Right atrium auricular region (tissue), 2 donors: ENCODE measurements around the gene TOP2B. TPM values are rescaled to one million over a fixed set of nuclear protein-coding genes. Genes with fewer than 3 reads are reported as not detected.

Experiments
- DNase-seq: peaks from one replicate; pipeline ENCODE4 v3.0.0-alpha.2; 2019; ENCODE audit warnings: low spot score
- H3K27ac ChIP-seq, 2 donors: fragments of 200-600 bp; sonication (generic); 1 replicate in 1 of 2; 2 replicates in 1 of 2; pipeline ENCODE4 v1.5.1; 2016 to 2019
- H3K27me3 ChIP-seq, 2 donors: fragments of 200-600 bp; sonication (generic); one replicate each; pipeline versions ENCODE4 v1.5.1 to v1.6.0; 2017 to 2019
- H3K36me3 ChIP-seq: fragments of 200-600 bp; sonication (generic); one replicate; pipeline ENCODE4 v1.5.1; 2016
- H3K4me1 ChIP-seq, 2 donors: fragments of 200-600 bp; sonication (generic); one replicate each; pipeline versions ENCODE4 v1.5.1 to v1.6.0; 2017 to 2019
- H3K4me3 ChIP-seq, 2 donors: fragments of 200-600 bp; sonication (generic); 1 replicate in 1 of 2; 2 replicates in 1 of 2; pipeline ENCODE4 v1.5.1; 2017 to 2019; ENCODE audit warnings: mild to moderate bottlenecking in 1 of 2, moderate library complexity in 1 of 2
- H3K9me3 ChIP-seq, 2 donors: fragments of 200-600 bp; sonication (generic); one replicate each; pipeline ENCODE4 v1.5.1; 2019
- total RNA-seq, 2 donors: library from RNA; depleted of rRNA; stranded (reverse); fragments of >200 nt; gene quantifications; one replicate each; pipeline ENCODE4 v1.1.0, GENCODE V29; 2016
- TF ChIP-seq, protein P1 (sequence below), 2 donors: fragments of 200-600 bp; sonication (generic); IDR thresholded peaks; one replicate each; pipeline ENCODE4 v1.5.1; 2019; ENCODE audit warnings: antibody characterized with exemption in 2 of 2

Gene TOP2B
- total RNA-seq, 2 donors from 2014 or later: 67.2 to 91.4 TPM

DNA sequence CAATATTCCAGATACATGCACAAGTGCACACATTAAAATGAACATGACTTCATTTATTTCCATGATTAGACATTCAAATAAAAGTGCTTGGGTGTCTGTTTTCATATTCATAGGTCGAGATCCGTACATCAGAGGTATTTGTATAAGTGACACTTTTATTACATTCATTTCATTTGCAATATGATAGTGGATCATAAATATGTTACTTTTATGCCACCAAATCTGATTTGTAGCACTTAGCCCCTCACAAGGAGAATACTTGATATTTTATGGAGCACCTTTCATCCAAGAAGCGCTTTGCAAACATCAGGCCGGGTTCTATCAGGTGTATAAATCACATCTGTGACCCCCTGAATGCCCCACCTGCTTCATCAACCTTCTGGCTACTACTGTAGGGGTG lies 100.6 kb downstream of the TOP2B start:
- no peaks in the 10 kb centered on the region for H3K36me3 ChIP-seq
- TF ChIP-seq, protein P1, sequence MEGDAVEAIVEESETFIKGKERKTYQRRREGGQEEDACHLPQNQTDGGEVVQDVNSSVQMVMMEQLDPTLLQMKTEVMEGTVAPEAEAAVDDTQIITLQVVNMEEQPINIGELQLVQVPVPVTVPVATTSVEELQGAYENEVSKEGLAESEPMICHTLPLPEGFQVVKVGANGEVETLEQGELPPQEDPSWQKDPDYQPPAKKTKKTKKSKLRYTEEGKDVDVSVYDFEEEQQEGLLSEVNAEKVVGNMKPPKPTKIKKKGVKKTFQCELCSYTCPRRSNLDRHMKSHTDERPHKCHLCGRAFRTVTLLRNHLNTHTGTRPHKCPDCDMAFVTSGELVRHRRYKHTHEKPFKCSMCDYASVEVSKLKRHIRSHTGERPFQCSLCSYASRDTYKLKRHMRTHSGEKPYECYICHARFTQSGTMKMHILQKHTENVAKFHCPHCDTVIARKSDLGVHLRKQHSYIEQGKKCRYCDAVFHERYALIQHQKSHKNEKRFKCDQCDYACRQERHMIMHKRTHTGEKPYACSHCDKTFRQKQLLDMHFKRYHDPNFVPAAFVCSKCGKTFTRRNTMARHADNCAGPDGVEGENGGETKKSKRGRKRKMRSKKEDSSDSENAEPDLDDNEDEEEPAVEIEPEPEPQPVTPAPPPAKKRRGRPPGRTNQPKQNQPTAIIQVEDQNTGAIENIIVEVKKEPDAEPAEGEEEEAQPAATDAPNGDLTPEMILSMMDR (IDR thresholded peaks at IDR 0.05): no peak
- peaks cover 0 to 23% of the 10 kb centered on the region in 2 donors for H3K4me1 ChIP-seq
- DNase-seq: no peak
- H3K27me3 ChIP-seq: no peaks in the 10 kb centered on the region
- no peak overlapping the region for H3K27ac ChIP-seq
- no peak overlapping the region for H3K4me3 ChIP-seq
- H3K9me3 ChIP-seq: no peaks in the 10 kb centered on the region

DNA sequence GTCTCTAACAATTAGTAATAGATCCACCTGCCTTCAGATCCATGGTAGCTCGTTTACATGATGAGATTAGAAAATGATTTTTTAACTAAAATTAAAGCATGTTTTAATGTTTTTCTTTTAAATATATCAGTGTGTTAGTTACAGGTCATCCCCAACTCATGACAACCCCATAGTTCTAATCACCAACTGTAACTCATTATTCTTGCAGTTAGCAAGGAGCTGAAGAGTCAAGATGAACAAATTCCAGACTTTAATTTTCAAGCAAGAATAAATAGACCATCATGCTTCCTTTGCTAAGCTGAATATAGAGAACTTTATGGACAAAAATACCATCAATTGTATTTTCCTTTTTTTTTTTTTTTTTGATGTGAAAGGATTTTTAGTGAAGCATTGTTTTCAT lies 101.1 kb downstream of the TOP2B start:
- Histone ChIP-seq H3K27ac (no peak overlapping the region), H3K36me3 (no peaks in the 10 kb centered on the region), H3K9me3 (no peaks in the 10 kb centered on the region), H3K4me1 (peaks cover 0 to 23% of the 10 kb centered on the region in 2 donors), H3K4me3 (no peak overlapping the region), H3K27me3 (no peaks in the 10 kb centered on the region)
- no peak for DNase-seq
- TF ChIP-seq, protein P1 (IDR thresholded peaks at IDR 0.05): no peak

DNA sequence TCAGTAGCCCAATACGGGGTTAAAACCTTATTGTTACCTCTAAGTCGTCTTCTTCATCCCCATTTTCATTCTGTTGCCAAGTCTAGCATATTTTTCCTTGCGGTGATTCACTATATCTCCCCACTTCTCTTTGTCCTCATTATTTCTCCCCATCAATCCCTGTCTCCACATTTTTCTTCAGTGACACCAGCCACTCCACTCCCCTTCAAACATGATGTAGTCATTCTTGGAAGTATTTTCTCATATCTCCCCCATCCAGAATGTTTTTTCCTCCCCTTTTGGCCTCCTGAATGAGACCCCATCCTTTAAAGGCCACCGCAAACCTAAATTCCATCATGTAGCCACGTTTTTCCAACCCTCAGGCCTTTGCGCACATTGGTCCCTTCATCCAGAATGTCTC lies 105.9 kb downstream of the TOP2B start:
- no peaks in the 10 kb centered on the region for H3K36me3 ChIP-seq
- H3K9me3 ChIP-seq: no peaks in the 10 kb centered on the region
- peaks cover 0 to 62% of the 10 kb centered on the region in 2 donors for H3K4me1 ChIP-seq
- H3K4me3 ChIP-seq: no peak overlapping the region
- DNase-seq: no peak
- H3K27ac ChIP-seq: peak overlapping the region in 1 of 2 donors; percentile 57
- no peaks in the 10 kb centered on the region for H3K27me3 ChIP-seq
- TF ChIP-seq, protein P1 (IDR thresholded peaks at IDR 0.05): no peak

DNA sequence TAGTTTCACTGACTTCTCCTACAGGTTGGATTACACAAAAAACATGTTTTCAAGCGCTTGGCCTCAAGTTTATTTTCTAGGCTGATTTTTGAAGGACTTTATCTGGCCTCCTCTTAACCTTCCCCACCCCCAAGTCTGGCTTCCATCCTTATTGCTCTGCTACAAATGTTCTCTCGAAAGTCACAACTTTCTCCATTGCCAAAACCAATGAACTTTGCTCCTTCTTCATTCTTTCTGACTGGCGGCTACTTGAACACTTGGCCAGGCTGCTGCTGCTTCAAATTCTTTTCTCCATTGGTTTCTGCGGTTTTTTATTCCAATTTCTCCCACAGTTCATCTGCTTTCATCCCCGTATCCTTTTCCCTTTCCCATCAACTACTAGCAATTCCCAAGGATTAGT lies 106.6 kb downstream of the TOP2B start:
- peak overlapping the region; percentile 18 to 57 for H3K27ac ChIP-seq
- TF ChIP-seq, protein P1 (IDR thresholded peaks at IDR 0.05): no peak
- no peaks in the 10 kb centered on the region for H3K27me3 ChIP-seq
- no peak for DNase-seq
- H3K36me3 ChIP-seq: no peaks in the 10 kb centered on the region
- peaks cover 0 to 64% of the 10 kb centered on the region in 2 donors for H3K4me1 ChIP-seq
- H3K4me3 ChIP-seq: no peak overlapping the region
- no peaks in the 10 kb centered on the region for H3K9me3 ChIP-seq

DNA sequence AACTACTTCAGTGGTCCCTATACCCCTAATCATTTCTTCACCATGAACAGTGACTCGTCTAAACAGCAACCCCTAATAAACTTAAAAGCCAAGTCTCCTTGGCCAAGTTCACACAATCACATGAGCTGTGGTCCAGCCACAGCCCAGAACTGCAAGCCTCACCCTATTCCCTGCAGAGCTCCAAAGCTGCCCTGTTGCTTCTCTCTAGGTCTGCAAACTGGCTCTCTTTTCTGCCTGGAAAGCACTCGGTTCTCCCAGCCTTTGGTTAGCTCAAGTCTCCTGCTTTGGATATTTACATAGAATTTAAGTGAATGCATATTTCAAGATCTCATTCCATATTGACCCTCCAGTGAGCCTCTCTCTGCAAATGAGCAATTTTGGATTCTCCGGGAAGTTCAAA lies 107.0 kb downstream of the TOP2B start:
- Histone ChIP-seq H3K27ac (peak overlapping the region; percentile 18 to 57), H3K27me3 (no peaks in the 10 kb centered on the region), H3K4me1 (peaks cover 0 to 64% of the 10 kb centered on the region in 2 donors), H3K36me3 (no peaks in the 10 kb centered on the region), H3K4me3 (no peak overlapping the region), H3K9me3 (no peaks in the 10 kb centered on the region)
- no peak for DNase-seq
- TF ChIP-seq, protein P1 (IDR thresholded peaks at IDR 0.05): no peak

DNA sequence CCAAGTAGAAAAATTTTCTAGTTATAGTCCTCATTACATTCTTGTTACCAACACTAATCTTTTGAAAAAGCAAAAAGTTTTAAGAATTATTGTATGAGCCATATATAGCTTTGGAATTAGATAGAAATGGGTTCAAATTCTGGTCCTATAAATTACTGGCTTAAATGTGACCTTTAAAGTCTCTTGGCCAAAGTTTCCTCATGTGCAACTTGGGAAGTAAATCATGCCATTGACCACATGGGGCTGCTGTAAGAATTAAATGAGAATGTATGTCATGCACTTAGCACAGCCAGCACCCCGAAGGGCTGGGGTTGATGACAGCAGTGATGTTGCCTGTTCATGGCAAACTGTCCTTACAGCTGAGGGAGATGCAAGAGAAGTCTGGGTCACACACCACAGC lies 108.3 kb downstream of the TOP2B start:
- Histone ChIP-seq H3K36me3 (no peaks in the 10 kb centered on the region), H3K9me3 (no peaks in the 10 kb centered on the region), H3K27me3 (no peaks in the 10 kb centered on the region), H3K4me1 (peaks cover 0 to 60% of the 10 kb centered on the region in 2 donors), H3K4me3 (no peak overlapping the region), H3K27ac (peak overlapping the region; percentile 54 to 73)
- DNase-seq: no peak
- TF ChIP-seq, protein P1 (IDR thresholded peaks at IDR 0.05): no peak
